ENCODE data around the gene NACC1. TPM values are rescaled to one million over a fixed set of nuclear protein-coding genes. Genes with fewer than 3 reads are reported as not detected.

The NACC1 gene
- total RNA-seq, 1 experiment from 2014 or later: 133 TPM

DNA sequence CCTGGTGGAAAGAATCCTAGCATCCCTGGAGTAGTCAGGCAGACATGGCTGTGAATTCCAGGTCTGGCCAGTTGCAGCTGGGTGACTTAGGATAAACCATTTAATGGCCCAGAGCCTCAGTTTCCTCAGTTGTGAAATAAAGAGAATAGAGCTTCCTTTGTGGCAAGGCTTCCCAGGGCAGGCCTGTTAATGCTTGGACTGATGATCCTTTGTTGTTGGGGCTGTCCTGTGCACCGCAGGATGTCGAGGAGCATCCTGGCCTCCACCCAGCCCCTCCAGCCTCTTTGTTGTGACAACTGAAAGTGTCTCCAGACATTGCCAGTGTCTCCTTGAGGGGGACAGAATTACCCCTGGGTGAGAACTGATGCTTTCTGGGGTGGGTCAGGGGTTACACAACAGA, 31.7 kb upstream of the NACC1 start:
- Histone ChIP-seq H3K4me3 (no peak overlapping the region), H4K20me1 (ENCODE audit: insufficient read depth) (no peaks in the 10 kb centered on the region), H2AFZ (no peak overlapping the region), H3K27me3 (ENCODE audit: insufficient read depth, low read depth) (no peaks in the 10 kb centered on the region), H3K36me3 (ENCODE audit: low read depth) (no peaks in the 10 kb centered on the region), H3K79me2 (ENCODE audit: low read depth) (no peaks in the 10 kb centered on the region), H3F3A (ENCODE audit: insufficient read depth, low read depth) (no peaks in the 10 kb centered on the region), H3K4me1 (replicated peaks; ENCODE audit: insufficient read depth) (no peaks in the 10 kb centered on the region), H3K9me3 (ENCODE audit: insufficient read depth, low read depth) (no peaks in the 10 kb centered on the region), H3K9me2 (ENCODE audit: insufficient read depth) (no peaks in the 10 kb centered on the region), H3K27ac (no peak overlapping the region), H3K4me2 (no peak overlapping the region)
- ChIA-PET POLR2A (ENCODE audit: unreplicated experiment) (no interaction called here), CTCF (interaction anchor here (1.1 kb wide), 1 partner anchor 8 kb away, joined by 3 read pairs; no protein-coding TSS in a partner anchor)
- TF ChIP-seq, protein P1, sequence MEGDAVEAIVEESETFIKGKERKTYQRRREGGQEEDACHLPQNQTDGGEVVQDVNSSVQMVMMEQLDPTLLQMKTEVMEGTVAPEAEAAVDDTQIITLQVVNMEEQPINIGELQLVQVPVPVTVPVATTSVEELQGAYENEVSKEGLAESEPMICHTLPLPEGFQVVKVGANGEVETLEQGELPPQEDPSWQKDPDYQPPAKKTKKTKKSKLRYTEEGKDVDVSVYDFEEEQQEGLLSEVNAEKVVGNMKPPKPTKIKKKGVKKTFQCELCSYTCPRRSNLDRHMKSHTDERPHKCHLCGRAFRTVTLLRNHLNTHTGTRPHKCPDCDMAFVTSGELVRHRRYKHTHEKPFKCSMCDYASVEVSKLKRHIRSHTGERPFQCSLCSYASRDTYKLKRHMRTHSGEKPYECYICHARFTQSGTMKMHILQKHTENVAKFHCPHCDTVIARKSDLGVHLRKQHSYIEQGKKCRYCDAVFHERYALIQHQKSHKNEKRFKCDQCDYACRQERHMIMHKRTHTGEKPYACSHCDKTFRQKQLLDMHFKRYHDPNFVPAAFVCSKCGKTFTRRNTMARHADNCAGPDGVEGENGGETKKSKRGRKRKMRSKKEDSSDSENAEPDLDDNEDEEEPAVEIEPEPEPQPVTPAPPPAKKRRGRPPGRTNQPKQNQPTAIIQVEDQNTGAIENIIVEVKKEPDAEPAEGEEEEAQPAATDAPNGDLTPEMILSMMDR (conservative IDR thresholded peaks at IDR 0.05): no peak
- TF ChIP-seq EZH2 (IDR thresholded peaks at IDR 0.05; ENCODE audit: low read depth): no peak
- intact Hi-C loops (cut with micrococcal nuclease; ENCODE audit: unreplicated experiment): no loop called here
- DNase-seq: no peak
- no TSS peak for BruUV-seq (replicated peaks)

GRCh38 chr19:13087295-13087694, 30.8 kb upstream of the NACC1 start:
- H3K27ac ChIP-seq: no peak overlapping the region
- no peak for DNase-seq
- CTCF ChIA-PET: no interaction called here

GRCh38 chr19:13087795-13088537, 30.1 kb upstream of the NACC1 start:
- TF ChIP-seq EZH2 (IDR thresholded peaks at IDR 0.05; ENCODE audit: low read depth): no peak
- TF ChIP-seq, protein P1 (conservative IDR thresholded peaks at IDR 0.05): no peak
- no peaks in the 10 kb centered on the region for H3K9me2 ChIP-seq (ENCODE audit: insufficient read depth)
- no peak overlapping the region for H2AFZ ChIP-seq
- no peaks in the 10 kb centered on the region for H3K4me1 ChIP-seq (replicated peaks; ENCODE audit: insufficient read depth)
- ChIA-PET CTCF (no interaction called here), POLR2A (ENCODE audit: unreplicated experiment) (no interaction called here)
- H3K79me2 ChIP-seq (ENCODE audit: low read depth): no peaks in the 10 kb centered on the region
- no peaks in the 10 kb centered on the region for H3K9me3 ChIP-seq (ENCODE audit: insufficient read depth, low read depth)
- no peak overlapping the region for H3K4me2 ChIP-seq
- H3K4me3 ChIP-seq: no peak overlapping the region
- BruUV-seq (replicated peaks): no TSS peak
- no peaks in the 10 kb centered on the region for H3K27me3 ChIP-seq (ENCODE audit: insufficient read depth, low read depth)
- no peaks in the 10 kb centered on the region for H3K36me3 ChIP-seq (ENCODE audit: low read depth)
- no peaks in the 10 kb centered on the region; the same call in 1 of the 2 replicates for H3F3A ChIP-seq (ENCODE audit: insufficient read depth, low read depth)
- DNase-seq: no peak
- intact Hi-C loops (cut with micrococcal nuclease; ENCODE audit: unreplicated experiment): no loop called here
- no peak overlapping the region for H3K27ac ChIP-seq
- no peaks in the 10 kb centered on the region for H4K20me1 ChIP-seq (ENCODE audit: insufficient read depth)

More at GRCh38 chr19:13087295-13087694, 30.8 kb upstream of the NACC1 start:
- no peaks in the 10 kb centered on the region for H3K4me1 ChIP-seq (replicated peaks; ENCODE audit: insufficient read depth)
- no peak overlapping the region for H3K4me3 ChIP-seq
- no peaks in the 10 kb centered on the region for H4K20me1 ChIP-seq (ENCODE audit: insufficient read depth)
- BruUV-seq (replicated peaks): no TSS peak
- H3F3A ChIP-seq (ENCODE audit: insufficient read depth, low read depth): no peaks in the 10 kb centered on the region
- no peak overlapping the region for H2AFZ ChIP-seq
- no peaks in the 10 kb centered on the region for H3K79me2 ChIP-seq (ENCODE audit: low read depth)
- intact Hi-C loops (cut with micrococcal nuclease; ENCODE audit: unreplicated experiment): no loop called here
- H3K9me3 ChIP-seq (ENCODE audit: insufficient read depth, low read depth): no peaks in the 10 kb centered on the region
- no peaks in the 10 kb centered on the region for H3K36me3 ChIP-seq (ENCODE audit: low read depth)
- no peaks in the 10 kb centered on the region for H3K9me2 ChIP-seq (ENCODE audit: insufficient read depth)
- no peaks in the 10 kb centered on the region for H3K27me3 ChIP-seq (ENCODE audit: insufficient read depth, low read depth)
- POLR2A ChIA-PET (ENCODE audit: unreplicated experiment): no interaction called here
- TF ChIP-seq, protein P1 (conservative IDR thresholded peaks at IDR 0.05): no peak
- no peak for TF ChIP-seq EZH2 (IDR thresholded peaks at IDR 0.05; ENCODE audit: low read depth)
- no peak overlapping the region for H3K4me2 ChIP-seq
